HEK293 (cell line): Measurements from ENCODE around the gene NRTN.

Experiments used
- HOXA7 ChIP-seq: sonication (generic); formaldehyde crosslinking; IDR thresholded peaks from 2 replicates; pipeline ENCODE4 v1.8.1; 2022; ENCODE audit warnings: missing genetic modification reagents, borderline replicate concordance
- KLF9 ChIP-seq: fragments of 450-650 bp; formaldehyde crosslinking; IDR thresholded peaks from 2 replicates; pipeline ENCODE4 v1.5.1; 2016; ENCODE audit warnings: missing biosample characterization, missing genetic modification characterization, low read depth
- REPIN1 ChIP-seq: fragments of 450-650 bp; formaldehyde crosslinking; IDR thresholded peaks from 2 replicates; pipeline ENCODE4 v1.5.1; 2017; ENCODE audit warnings: missing biosample characterization, missing genetic modification characterization, low read depth
- YY1 ChIP-seq: fragments of 450-650 bp; formaldehyde crosslinking; IDR thresholded peaks from 2 replicates; pipeline ENCODE4 v1.5.1; 2018; ENCODE audit warnings: missing biosample characterization, missing genetic modification characterization
- ZNF785 ChIP-seq: fragments of 450-650 bp; formaldehyde crosslinking; IDR thresholded peaks from 2 replicates; pipeline ENCODE4 v1.5.1; 2016; ENCODE audit warnings: missing biosample characterization, missing genetic modification characterization
- TF ChIP-seq, protein P1 (sequence below): fragments of 450-650 bp; formaldehyde crosslinking; IDR thresholded peaks from 2 replicates; pipeline ENCODE4 v1.5.1; 2016; ENCODE audit warnings: missing biosample characterization, missing genetic modification characterization
- TF ChIP-seq, protein P2 (sequence below): fragments of 450-650 bp; formaldehyde crosslinking; IDR thresholded peaks from 2 replicates; pipeline ENCODE4 v1.5.1; 2016; ENCODE audit warnings: missing biosample characterization, missing genetic modification characterization, low read depth

DNA sequence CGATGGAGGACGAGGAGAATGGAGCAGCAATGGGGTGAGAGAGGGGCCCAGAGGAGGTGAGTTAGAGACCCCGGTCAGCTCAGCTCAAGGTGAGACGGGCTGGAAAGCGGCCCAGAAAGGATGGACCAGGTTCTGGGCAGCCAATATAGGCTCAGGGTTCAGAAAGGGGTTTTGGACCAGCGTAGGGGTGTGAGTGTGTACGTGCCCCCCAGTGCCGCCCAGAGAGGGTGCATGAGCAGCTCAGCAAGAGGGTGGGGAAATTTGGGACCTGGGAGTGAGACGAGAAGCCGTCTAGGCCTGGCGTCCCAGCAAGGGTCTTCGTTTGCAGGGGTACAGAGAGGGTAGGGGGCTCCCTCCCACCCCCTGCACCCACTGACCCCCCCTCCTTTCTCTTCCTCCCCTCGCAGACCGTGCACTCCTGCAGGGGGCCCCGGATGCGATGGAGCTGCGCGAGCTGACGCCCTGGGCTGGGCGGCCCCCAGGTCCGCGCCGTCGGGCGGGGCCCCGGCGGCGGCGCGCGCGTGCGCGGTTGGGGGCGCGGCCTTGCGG lies 22.5 kb downstream of the NRTN start:
- TF ChIP-seq REPIN1 (no peak), ZNF785 (tag by site-specific recombination) (no peak), KLF9 (no peak), HOXA7 (CRISPR knock-in tag) (no peak), YY1 (tag by site-specific recombination) (no peak)
- TF ChIP-seq, protein P1, sequence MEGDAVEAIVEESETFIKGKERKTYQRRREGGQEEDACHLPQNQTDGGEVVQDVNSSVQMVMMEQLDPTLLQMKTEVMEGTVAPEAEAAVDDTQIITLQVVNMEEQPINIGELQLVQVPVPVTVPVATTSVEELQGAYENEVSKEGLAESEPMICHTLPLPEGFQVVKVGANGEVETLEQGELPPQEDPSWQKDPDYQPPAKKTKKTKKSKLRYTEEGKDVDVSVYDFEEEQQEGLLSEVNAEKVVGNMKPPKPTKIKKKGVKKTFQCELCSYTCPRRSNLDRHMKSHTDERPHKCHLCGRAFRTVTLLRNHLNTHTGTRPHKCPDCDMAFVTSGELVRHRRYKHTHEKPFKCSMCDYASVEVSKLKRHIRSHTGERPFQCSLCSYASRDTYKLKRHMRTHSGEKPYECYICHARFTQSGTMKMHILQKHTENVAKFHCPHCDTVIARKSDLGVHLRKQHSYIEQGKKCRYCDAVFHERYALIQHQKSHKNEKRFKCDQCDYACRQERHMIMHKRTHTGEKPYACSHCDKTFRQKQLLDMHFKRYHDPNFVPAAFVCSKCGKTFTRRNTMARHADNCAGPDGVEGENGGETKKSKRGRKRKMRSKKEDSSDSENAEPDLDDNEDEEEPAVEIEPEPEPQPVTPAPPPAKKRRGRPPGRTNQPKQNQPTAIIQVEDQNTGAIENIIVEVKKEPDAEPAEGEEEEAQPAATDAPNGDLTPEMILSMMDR (tag by site-specific recombination), result no peak
- TF ChIP-seq, protein P2, sequence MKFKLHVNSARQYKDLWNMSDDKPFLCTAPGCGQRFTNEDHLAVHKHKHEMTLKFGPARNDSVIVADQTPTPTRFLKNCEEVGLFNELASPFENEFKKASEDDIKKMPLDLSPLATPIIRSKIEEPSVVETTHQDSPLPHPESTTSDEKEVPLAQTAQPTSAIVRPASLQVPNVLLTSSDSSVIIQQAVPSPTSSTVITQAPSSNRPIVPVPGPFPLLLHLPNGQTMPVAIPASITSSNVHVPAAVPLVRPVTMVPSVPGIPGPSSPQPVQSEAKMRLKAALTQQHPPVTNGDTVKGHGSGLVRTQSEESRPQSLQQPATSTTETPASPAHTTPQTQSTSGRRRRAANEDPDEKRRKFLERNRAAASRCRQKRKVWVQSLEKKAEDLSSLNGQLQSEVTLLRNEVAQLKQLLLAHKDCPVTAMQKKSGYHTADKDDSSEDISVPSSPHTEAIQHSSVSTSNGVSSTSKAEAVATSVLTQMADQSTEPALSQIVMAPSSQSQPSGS (tag by site-specific recombination), result no peak
